ENCODE data around the gene SCN5A.

Gene SCN5A

DNA sequence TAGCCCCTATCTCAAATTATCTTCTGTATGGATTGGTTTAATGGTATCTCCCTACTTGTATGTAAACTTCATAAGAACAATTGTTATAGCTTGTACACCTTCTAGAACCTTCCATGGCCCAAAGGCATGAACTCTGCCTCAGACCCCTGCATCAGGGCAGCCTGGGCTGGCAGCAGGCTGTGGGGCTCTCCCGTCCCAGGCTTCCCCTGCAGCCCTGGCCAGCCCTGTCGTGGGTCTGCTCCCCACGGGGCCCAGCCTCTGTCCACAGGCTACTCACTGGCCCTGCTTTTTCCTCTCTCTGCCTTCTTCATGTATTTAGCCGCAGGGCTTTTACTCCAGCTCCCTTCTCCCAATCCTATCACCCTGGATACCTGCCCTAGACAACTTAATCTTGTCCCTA, 4.4 kb downstream of the SCN5A start:
- peaks cover under 1% of the 10 kb centered on the region; the same call in 1 of the 2 replicates for H3F3A ChIP-seq (ENCODE audit: insufficient read depth, low read length)
- no peak overlapping the region for H3K27ac ChIP-seq (ENCODE audit: low read length)
- H3K9ac ChIP-seq (ENCODE audit: low read length) = no peak overlapping the region
- no peak for DNase-seq
- no peaks in the 10 kb centered on the region for H4K20me1 ChIP-seq (ENCODE audit: insufficient read depth, low read length)
- H3K27me3 ChIP-seq (replicated peaks; ENCODE audit: insufficient read depth, low read length) = peaks cover 10% of the 10 kb centered on the region
- H3K4me2 ChIP-seq (ENCODE audit: low read depth, low read length) = no peak overlapping the region
- TF ChIP-seq EZH2phosphoT487 (IDR thresholded peaks at IDR 0.05; ENCODE audit: low read length) (no peak), EZH2 (optimal IDR thresholded peaks at IDR 0.05; ENCODE audit: low read depth, low read length) (no peak), CTCF (IDR thresholded peaks at IDR 0.05; ENCODE audit: low read length) (no peak)
- H3K9me2 ChIP-seq (replicated peaks; ENCODE audit: insufficient read depth, low read length) = no peaks in the 10 kb centered on the region
- no peaks in the 10 kb centered on the region for H3K9me3 ChIP-seq (replicated peaks; ENCODE audit: insufficient read depth, low read length)
- H3K4me3 ChIP-seq (ENCODE audit: low read length) = no peak overlapping the region
- peaks cover 4% of the 10 kb centered on the region; the same call in 1 of the 2 replicates for H3K4me1 ChIP-seq (ENCODE audit: low read length)
- no peaks in the 10 kb centered on the region for H3K79me2 ChIP-seq (ENCODE audit: low read length)
- no peaks in the 10 kb centered on the region for H3K36me3 ChIP-seq (replicated peaks; ENCODE audit: insufficient read depth, low read length)
- H2AFZ ChIP-seq (ENCODE audit: low read length) = no peak overlapping the region

GRCh38 chr3:38644662-38645053, 4.8 kb downstream of the SCN5A start:
- Histone ChIP-seq H3K36me3 (replicated peaks; ENCODE audit: insufficient read depth, low read length) (no peaks in the 10 kb centered on the region), H3K9me3 (replicated peaks; ENCODE audit: insufficient read depth, low read length) (no peaks in the 10 kb centered on the region), H3K27ac (ENCODE audit: low read length) (no peak overlapping the region), H3K79me2 (ENCODE audit: low read length) (no peaks in the 10 kb centered on the region), H3K9me2 (replicated peaks; ENCODE audit: insufficient read depth, low read length) (no peaks in the 10 kb centered on the region), H3K4me2 (ENCODE audit: low read depth, low read length) (no peak overlapping the region), H3K4me3 (ENCODE audit: low read length) (no peak overlapping the region), H3K27me3 (replicated peaks; ENCODE audit: insufficient read depth, low read length) (peaks cover 8% of the 10 kb centered on the region), H2AFZ (ENCODE audit: low read length) (no peak overlapping the region), H3K9ac (ENCODE audit: low read length) (no peak overlapping the region), H4K20me1 (ENCODE audit: insufficient read depth, low read length) (no peaks in the 10 kb centered on the region), H3K4me1 (ENCODE audit: low read length) (no peaks in the 10 kb centered on the region), H3F3A (ENCODE audit: insufficient read depth, low read length) (no peaks in the 10 kb centered on the region)
- no peak for DNase-seq
- TF ChIP-seq EZH2 (optimal IDR thresholded peaks at IDR 0.05; ENCODE audit: low read depth, low read length) (no peak), EZH2phosphoT487 (IDR thresholded peaks at IDR 0.05; ENCODE audit: low read length) (no peak), CTCF (IDR thresholded peaks at IDR 0.05; ENCODE audit: low read length) (no peak)

DNA sequence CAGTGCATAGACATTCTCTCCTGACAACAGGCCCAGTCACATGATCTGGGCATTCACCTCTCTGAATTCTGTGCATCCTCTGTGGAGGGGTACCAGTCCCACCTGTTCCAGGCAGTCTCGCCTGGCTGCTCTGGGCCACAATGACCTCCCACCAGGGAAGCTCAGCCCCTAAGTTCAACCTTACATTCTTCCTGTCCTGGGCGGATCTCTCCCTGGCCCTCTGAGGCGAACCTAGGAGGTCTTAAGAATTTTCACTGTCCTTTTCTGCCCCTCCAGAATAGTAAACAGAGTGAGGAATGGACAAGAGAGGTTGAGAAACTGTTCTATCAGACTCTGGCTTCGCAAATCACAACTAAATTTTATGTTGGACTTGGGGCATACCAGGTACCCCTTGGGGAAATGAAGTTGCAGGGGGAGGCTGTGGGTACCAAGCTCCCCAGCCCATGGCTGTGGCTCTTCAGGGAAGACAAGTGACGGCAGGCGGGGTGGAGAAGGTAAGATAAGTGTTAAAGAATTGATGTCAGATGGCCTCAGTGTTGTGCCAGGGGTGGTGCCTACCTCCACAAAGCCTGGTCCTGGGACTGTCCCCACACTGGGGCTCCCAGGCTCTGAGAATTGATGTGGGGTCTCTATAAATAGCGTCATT, 5.3 kb downstream of the SCN5A start:
- Histone ChIP-seq H2AFZ (ENCODE audit: low read length) (no peak overlapping the region), H3K9me2 (replicated peaks; ENCODE audit: insufficient read depth, low read length) (no peaks in the 10 kb centered on the region), H3K4me1 (ENCODE audit: low read length) (no peaks in the 10 kb centered on the region), H3F3A (ENCODE audit: insufficient read depth, low read length) (no peaks in the 10 kb centered on the region), H3K9me3 (replicated peaks; ENCODE audit: insufficient read depth, low read length) (no peaks in the 10 kb centered on the region), H3K27ac (ENCODE audit: low read length) (no peak overlapping the region), H3K4me2 (ENCODE audit: low read depth, low read length) (no peak overlapping the region), H3K79me2 (ENCODE audit: low read length) (no peaks in the 10 kb centered on the region), H3K4me3 (ENCODE audit: low read length) (no peak overlapping the region), H3K27me3 (replicated peaks; ENCODE audit: insufficient read depth, low read length) (peaks cover 7% of the 10 kb centered on the region), H3K36me3 (replicated peaks; ENCODE audit: insufficient read depth, low read length) (no peaks in the 10 kb centered on the region), H4K20me1 (ENCODE audit: insufficient read depth, low read length) (no peaks in the 10 kb centered on the region), H3K9ac (ENCODE audit: low read length) (no peak overlapping the region)
- DNase-seq = no peak
- no peak for TF ChIP-seq EZH2phosphoT487 (IDR thresholded peaks at IDR 0.05; ENCODE audit: low read length)
- no peak for TF ChIP-seq CTCF (IDR thresholded peaks at IDR 0.05; ENCODE audit: low read length)
- no peak for TF ChIP-seq EZH2 (optimal IDR thresholded peaks at IDR 0.05; ENCODE audit: low read depth, low read length)

Data from MM.1S (cell line).